ENCODE measurements around the gene BORCS8.

- no peak for TF ChIP-seq CTCF (IDR thresholded peaks at IDR 0.05)
- TF ChIP-seq POLR2A (IDR thresholded peaks at IDR 0.05) = no peak
These were observed 34.7 kb upstream of the BORCS8 start for GRCh38 chr19:19226663-19227062.
